ENCODE data around the gene NCOA1.
"Not testable (repeated sequence)": the region's sequence is repeated elsewhere in the genome, so short reads cannot be mapped to it uniquely, and the experiment has no call there.

NCOA1 gene

DNA sequence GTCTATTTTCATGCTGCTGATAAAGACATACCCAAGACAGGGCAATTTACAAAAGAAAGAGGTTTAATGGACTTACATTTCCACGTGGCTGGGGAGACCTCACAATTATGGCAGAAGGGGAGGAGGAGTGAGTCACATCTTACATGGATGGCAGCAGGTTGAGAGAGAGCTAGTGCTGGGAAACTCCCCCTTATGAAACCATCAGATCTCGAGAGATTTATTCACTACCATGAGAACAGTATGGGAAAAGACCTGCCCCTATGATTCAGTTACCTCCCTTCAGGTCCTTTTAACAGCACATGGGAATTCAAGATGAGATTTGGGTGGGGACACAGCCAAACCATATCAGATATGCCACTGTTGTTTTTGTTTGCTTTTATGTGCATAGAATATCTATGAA lies 59.2 kb downstream of the NCOA1 start:
- H2AFZ ChIP-seq (ENCODE audit: insufficient read depth, low read length, poor library complexity); H2BK5ac ChIP-seq (ENCODE audit: low read depth, low read length, poor library complexity); H3K4ac ChIP-seq (ENCODE audit: low read depth, low read length); H4K12ac ChIP-seq (ENCODE audit: low read depth, low read length); H3K79me2 ChIP-seq (ENCODE audit: control insufficient read depth, insufficient read depth, low read length, poor library complexity); H3K14ac ChIP-seq (ENCODE audit: low read length); H3K36me3 ChIP-seq (ENCODE audit: control insufficient read depth in 1 of 2, insufficient read depth in 2 of 2, low read length in 2 of 2); H3K9me3 ChIP-seq (ENCODE audit: insufficient read depth, low read depth, low read length); H2AK5ac ChIP-seq (ENCODE audit: low read length); H4K91ac ChIP-seq (ENCODE audit: low read depth, low read length); H3K18ac ChIP-seq (ENCODE audit: low read length); H3K9ac ChIP-seq (ENCODE audit: low read length); H3K27me3 ChIP-seq (ENCODE audit: insufficient read depth, low read length); H3K4me1 ChIP-seq (ENCODE audit: control insufficient read depth in 1 of 2, insufficient read depth in 2 of 2, low read length in 2 of 2); DNase-seq; H3K4me3 ChIP-seq (ENCODE audit: low read depth, low read length); H3K23ac ChIP-seq (ENCODE audit: low read length); H2BK120ac ChIP-seq (ENCODE audit: insufficient read depth, low read length, poor library complexity); H2BK12ac ChIP-seq (ENCODE audit: low read length); H3K27ac ChIP-seq (ENCODE audit: low read depth, low read length); H3K4me2 ChIP-seq (ENCODE audit: low read length); H3K79me1 ChIP-seq (ENCODE audit: low read length); H4K8ac ChIP-seq (ENCODE audit: low read depth, low read length): not testable (repeated sequence)
- WGBS (ENCODE audit: extremely low coverage, insufficient coverage, insufficient read length) = no CpG with 5 or more reads among the region's 2 CpGs

DNA sequence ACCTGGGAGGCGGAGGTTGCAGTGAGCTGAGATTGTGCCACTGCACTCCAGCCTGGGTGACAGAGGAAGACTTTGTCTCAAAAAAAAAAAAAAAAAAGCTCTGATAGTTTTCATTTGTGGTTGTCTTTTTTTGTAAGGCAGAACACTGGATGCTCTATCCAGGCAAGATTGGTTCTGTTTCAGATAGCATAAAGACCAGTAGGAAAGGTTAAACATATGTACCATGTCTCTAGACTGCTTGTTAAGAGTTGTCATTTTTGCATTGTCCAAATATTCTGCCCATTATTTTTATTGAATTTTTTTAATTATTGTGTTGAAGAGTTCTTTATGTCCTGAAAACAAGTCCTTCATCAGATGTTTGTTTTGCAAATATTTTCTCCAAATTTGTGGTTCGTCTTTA lies 60.0 kb downstream of the NCOA1 start:
- H3K9ac ChIP-seq (ENCODE audit: low read length) = no peak overlapping the region

DNA sequence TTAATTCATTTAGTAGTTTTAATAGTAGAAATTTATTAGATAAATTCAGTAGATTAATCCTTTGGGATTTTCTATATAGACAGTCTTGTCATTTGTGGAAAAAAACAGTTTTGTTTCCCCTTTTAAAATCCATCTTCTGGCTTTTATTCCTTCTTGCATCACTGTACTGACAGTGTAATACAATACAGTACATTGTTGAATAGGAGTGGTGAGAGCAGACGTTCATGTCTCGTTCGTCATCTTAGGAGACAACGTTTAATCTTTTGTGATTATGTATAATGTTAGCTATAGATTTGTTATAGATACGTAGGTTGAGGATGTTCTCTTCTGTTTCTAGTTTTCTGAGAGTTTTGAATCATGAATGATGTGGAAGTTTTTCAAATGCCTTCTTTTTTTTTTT lies 61.8 kb downstream of the NCOA1 start:
- Histone ChIP-seq H3K9me3 (ENCODE audit: insufficient read depth, low read depth, low read length) (peaks cover 2% of the 10 kb centered on the region), H3K23ac (ENCODE audit: low read length) (no peak overlapping the region), H3K4me1 (ENCODE audit: control insufficient read depth in 1 of 2, insufficient read depth in 2 of 2, low read length in 2 of 2) (no peaks in the 10 kb centered on the region), H2AK5ac (ENCODE audit: low read length) (no peak overlapping the region), H2BK5ac (ENCODE audit: low read depth, low read length, poor library complexity) (no peak overlapping the region), H3K79me1 (ENCODE audit: low read length) (no peaks in the 10 kb centered on the region), H2BK12ac (ENCODE audit: low read length) (no peak overlapping the region), H3K9ac (ENCODE audit: low read length) (no peak overlapping the region), H2AFZ (ENCODE audit: insufficient read depth, low read length, poor library complexity) (no peak overlapping the region), H3K18ac (ENCODE audit: low read length) (no peak overlapping the region), H2BK120ac (ENCODE audit: insufficient read depth, low read length, poor library complexity) (no peak overlapping the region), H3K4ac (ENCODE audit: low read depth, low read length) (no peak overlapping the region), H3K4me2 (ENCODE audit: low read length) (no peak overlapping the region), H3K27me3 (ENCODE audit: insufficient read depth, low read length) (no peaks in the 10 kb centered on the region), H3K79me2 (ENCODE audit: control insufficient read depth, insufficient read depth, low read length, poor library complexity) (no peaks in the 10 kb centered on the region), H4K8ac (ENCODE audit: low read depth, low read length) (no peak overlapping the region), H3K4me3 (ENCODE audit: low read depth, low read length) (no peak overlapping the region), H4K91ac (ENCODE audit: low read depth, low read length) (no peak overlapping the region), H4K12ac (ENCODE audit: low read depth, low read length) (no peak overlapping the region), H3K14ac (ENCODE audit: low read length) (no peak overlapping the region), H3K36me3 (ENCODE audit: control insufficient read depth in 1 of 2, insufficient read depth in 2 of 2, low read length in 2 of 2) (no peaks in the 10 kb centered on the region), H3K27ac (ENCODE audit: low read depth, low read length) (no peak overlapping the region)
- no CpG with 5 or more reads among the region's 5 CpGs for WGBS (ENCODE audit: extremely low coverage, insufficient coverage, insufficient read length)
- no peak for DNase-seq

More for the DNA sequence above, 60.0 kb downstream of the NCOA1 start:
- no peak overlapping the region for H3K4me3 ChIP-seq (ENCODE audit: low read depth, low read length)
- no peak overlapping the region for H2BK5ac ChIP-seq (ENCODE audit: low read depth, low read length, poor library complexity)
- WGBS (ENCODE audit: extremely low coverage, insufficient coverage, insufficient read length) = no CpG with 5 or more reads among the region's 2 CpGs
- no peak overlapping the region for H2AK5ac ChIP-seq (ENCODE audit: low read length)
- H4K12ac ChIP-seq (ENCODE audit: low read depth, low read length) = no peak overlapping the region
- H3K14ac ChIP-seq (ENCODE audit: low read length) = no peak overlapping the region
- H4K91ac ChIP-seq (ENCODE audit: low read depth, low read length) = no peak overlapping the region
- no peaks in the 10 kb centered on the region for H3K79me2 ChIP-seq (ENCODE audit: control insufficient read depth, insufficient read depth, low read length, poor library complexity)
- DNase-seq = no peak
- H3K4me1 ChIP-seq (ENCODE audit: control insufficient read depth in 1 of 2, insufficient read depth in 2 of 2, low read length in 2 of 2) = no peaks in the 10 kb centered on the region
- H3K36me3 ChIP-seq (ENCODE audit: control insufficient read depth in 1 of 2, insufficient read depth in 2 of 2, low read length in 2 of 2) = no peaks in the 10 kb centered on the region
- no peak overlapping the region for H3K27ac ChIP-seq (ENCODE audit: low read depth, low read length)
- no peak overlapping the region for H2BK120ac ChIP-seq (ENCODE audit: insufficient read depth, low read length, poor library complexity)
- no peaks in the 10 kb centered on the region for H3K79me1 ChIP-seq (ENCODE audit: low read length)
- no peak overlapping the region for H4K8ac ChIP-seq (ENCODE audit: low read depth, low read length)
- no peak overlapping the region for H3K4me2 ChIP-seq (ENCODE audit: low read length)
- H3K9me3 ChIP-seq (ENCODE audit: insufficient read depth, low read depth, low read length) = peaks cover 2% of the 10 kb centered on the region
- no peak overlapping the region for H3K18ac ChIP-seq (ENCODE audit: low read length)
- no peak overlapping the region for H2AFZ ChIP-seq (ENCODE audit: insufficient read depth, low read length, poor library complexity)
- no peak overlapping the region for H3K4ac ChIP-seq (ENCODE audit: low read depth, low read length)
- H3K27me3 ChIP-seq (ENCODE audit: insufficient read depth, low read length) = no peaks in the 10 kb centered on the region
- no peak overlapping the region for H2BK12ac ChIP-seq (ENCODE audit: low read length)
- no peak overlapping the region for H3K23ac ChIP-seq (ENCODE audit: low read length)

DNA sequence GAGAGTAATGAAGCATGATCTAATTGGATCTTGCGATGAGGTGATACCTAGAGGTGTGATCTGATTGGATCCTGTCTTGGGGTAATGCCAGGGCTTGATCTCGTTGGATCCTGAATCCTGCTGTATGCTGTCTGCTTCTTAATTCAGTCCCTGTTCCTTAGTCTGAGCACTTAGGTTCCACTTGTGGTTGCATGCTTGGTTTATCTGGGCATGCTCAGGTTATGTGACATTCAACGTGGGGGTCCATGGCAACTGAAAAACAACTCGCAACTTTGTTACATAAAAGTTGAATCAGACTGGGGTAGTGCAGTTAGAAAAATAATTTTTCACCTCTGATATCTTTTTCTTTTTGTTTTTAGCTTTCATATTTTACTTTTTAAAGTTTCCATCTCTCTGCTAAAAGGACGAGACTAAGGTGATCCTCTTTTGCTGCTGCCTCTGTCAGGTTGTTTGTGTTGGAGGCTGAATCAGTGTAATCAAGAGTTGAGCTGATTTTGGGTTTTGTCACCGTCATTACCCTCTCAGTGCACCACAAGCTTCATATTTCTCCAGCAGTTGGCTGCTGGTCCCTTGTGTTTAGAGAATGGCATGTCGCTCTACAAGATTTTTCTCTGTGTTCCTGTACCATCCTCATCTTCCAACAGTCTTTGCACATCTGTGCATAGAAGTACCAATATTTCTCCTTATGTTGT lies 67.9 kb downstream of the NCOA1 start:
- H3K4me1 ChIP-seq (ENCODE audit: control insufficient read depth in 1 of 2, insufficient read depth in 2 of 2, low read length in 2 of 2) = peaks cover 2 to 10% of the 10 kb centered on the region in 2 experiments
- H4K12ac ChIP-seq (ENCODE audit: low read depth, low read length) = no peak overlapping the region
- no peak overlapping the region for H4K8ac ChIP-seq (ENCODE audit: low read depth, low read length)
- H2BK12ac ChIP-seq (ENCODE audit: low read length) = no peak overlapping the region
- no peaks in the 10 kb centered on the region for H3K36me3 ChIP-seq (ENCODE audit: control insufficient read depth in 1 of 2, insufficient read depth in 2 of 2, low read length in 2 of 2)
- H3K4me2 ChIP-seq (ENCODE audit: low read length) = no peak overlapping the region
- WGBS (ENCODE audit: extremely low coverage, insufficient coverage, insufficient read length) = no CpG with 5 or more reads among the region's 7 CpGs
- H3K9me3 ChIP-seq (ENCODE audit: insufficient read depth, low read depth, low read length) = no peaks in the 10 kb centered on the region
- peak; percentile 78 to 91 for DNase-seq
- H4K91ac ChIP-seq (ENCODE audit: low read depth, low read length) = no peak overlapping the region
- no peak overlapping the region for H2AFZ ChIP-seq (ENCODE audit: insufficient read depth, low read length, poor library complexity)
- no peaks in the 10 kb centered on the region for H3K27me3 ChIP-seq (ENCODE audit: insufficient read depth, low read length)
- no peak overlapping the region for H3K14ac ChIP-seq (ENCODE audit: low read length)
- no peak overlapping the region for H3K18ac ChIP-seq (ENCODE audit: low read length)
- no peaks in the 10 kb centered on the region for H3K79me1 ChIP-seq (ENCODE audit: low read length)
- no peak overlapping the region for H2BK120ac ChIP-seq (ENCODE audit: insufficient read depth, low read length, poor library complexity)
- no peak overlapping the region for H3K27ac ChIP-seq (ENCODE audit: low read depth, low read length)
- H2BK5ac ChIP-seq (ENCODE audit: low read depth, low read length, poor library complexity) = no peak overlapping the region
- H3K9ac ChIP-seq (ENCODE audit: low read length) = no peak overlapping the region
- H3K4me3 ChIP-seq (ENCODE audit: low read depth, low read length) = no peak overlapping the region
- no peaks in the 10 kb centered on the region for H3K79me2 ChIP-seq (ENCODE audit: control insufficient read depth, insufficient read depth, low read length, poor library complexity)
- no peak overlapping the region for H3K23ac ChIP-seq (ENCODE audit: low read length)
- H2AK5ac ChIP-seq (ENCODE audit: low read length) = no peak overlapping the region
- no peak overlapping the region for H3K4ac ChIP-seq (ENCODE audit: low read depth, low read length)
